GM19324 (cell line): ENCODE results near the gene FGF8.

Experiments
- ATAC-seq: cut with Tn5 transposase; IDR thresholded peaks from one replicate; pipeline ENCODE4 v1.9.1; 2021; ENCODE audit warnings: mild to moderate bottlenecking, moderate library complexity; ENCODE audit not compliant: unreplicated experiment, low FRiP score

FGF8 gene

DNA sequence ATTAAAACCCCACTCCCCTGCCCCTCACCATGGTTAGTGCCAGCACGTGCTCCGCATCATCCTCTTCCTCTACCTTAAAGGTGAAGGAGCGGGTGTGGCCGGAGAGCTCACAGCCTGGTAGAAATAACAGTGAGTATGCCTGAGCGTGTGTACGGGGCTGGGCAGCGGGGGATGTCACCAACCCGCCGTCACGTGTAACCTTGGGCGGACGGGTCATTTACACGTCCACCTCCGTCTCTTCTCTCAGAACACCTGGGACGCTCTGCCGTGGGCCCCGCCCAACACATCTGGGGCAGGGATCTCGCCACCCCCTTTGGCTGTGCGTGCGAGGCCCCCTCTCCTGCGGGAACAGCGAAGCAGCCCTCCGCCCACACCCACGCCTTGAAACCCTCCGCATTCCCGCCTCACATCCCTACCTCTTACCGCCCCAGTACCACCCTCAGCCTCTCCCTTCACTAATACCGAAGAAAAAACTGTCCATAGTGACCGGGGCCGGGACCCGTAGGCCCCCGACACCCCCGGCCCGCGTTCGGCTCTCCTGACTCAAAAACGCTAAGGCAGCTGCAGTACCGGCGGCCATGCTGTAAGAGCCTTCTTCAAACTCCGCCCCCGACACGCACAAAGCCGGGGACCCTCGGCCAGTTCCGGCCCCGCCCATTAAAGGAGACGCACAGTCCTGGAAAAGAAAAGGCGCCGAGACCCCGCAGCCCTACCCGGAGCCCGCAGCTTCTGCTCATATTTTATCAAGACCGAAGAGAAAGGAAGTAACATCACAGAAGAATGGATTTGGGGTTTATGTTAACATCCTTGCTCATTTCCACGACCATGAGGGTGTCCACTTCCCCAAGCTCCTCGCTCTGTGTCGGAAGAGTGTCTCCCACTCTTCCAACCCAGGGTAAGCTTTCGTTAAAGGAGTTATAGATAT lies 7.2 kb upstream of the FGF8 start, which contains the start of gene NPM3:
Gene NPM3, minus strand, starts transcription at position 636 of the 925 bp plus-strand sequence. Its CDS starts 56 bp downstream, at position 580.
- ATAC-seq = peak; percentile 64

DNA sequence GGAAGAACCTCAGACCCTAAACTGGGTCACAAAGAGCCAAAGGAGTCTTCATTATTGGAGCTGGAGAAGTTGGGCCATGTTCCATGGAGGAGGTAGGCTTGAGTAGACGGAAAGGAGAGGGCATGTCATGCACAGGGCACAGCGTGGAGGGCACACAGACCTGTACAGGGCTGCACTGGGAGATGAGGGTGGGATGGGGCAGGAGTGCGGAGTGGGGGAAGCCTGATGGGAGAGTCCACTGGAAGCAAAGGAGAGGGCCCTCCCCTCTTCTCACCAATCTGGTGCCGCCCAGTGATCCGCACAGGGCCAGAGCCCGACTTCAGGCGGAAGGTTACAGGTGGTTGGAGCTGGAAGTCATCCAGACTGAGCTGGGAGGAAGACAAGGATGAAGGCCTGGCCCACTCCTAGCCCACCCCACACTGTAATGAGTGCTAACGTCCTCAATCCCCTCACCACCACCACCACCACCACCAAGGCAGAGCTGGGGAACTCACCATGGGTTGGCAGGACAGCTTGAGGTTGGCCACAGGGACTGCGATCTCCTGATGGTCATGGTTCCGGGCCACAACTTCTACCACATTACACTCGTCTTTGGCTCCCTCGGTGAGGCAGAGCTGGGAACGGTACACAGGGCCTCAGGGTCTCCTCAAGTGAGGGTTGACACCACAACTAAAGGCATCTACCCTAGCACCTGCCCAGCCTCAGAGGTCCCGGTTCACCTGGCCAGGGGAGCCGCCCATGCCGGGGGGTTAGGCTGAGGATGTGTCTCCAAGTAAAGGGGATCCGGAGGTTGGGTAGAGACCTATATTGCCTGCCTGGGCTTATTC lies 6.3 kb upstream of the FGF8 start:
- no peak for ATAC-seq

DNA sequence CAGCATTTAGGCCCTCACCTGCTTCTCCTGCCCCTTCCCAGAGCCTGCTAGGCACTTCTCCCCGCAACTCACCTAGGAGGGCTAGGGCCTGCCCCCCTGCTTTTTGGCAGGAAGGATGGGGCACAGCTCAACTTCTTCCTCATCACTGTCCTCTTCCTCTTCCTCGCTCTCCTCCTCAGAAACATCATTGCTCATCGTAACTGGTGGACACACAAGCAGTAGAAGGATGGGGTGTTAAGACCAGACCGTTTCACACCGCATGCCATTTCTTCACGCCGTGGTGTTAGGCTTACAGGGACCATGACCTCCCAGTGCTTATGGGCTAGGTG lies 5.7 kb upstream of the FGF8 start:
- ATAC-seq = no peak

DNA sequence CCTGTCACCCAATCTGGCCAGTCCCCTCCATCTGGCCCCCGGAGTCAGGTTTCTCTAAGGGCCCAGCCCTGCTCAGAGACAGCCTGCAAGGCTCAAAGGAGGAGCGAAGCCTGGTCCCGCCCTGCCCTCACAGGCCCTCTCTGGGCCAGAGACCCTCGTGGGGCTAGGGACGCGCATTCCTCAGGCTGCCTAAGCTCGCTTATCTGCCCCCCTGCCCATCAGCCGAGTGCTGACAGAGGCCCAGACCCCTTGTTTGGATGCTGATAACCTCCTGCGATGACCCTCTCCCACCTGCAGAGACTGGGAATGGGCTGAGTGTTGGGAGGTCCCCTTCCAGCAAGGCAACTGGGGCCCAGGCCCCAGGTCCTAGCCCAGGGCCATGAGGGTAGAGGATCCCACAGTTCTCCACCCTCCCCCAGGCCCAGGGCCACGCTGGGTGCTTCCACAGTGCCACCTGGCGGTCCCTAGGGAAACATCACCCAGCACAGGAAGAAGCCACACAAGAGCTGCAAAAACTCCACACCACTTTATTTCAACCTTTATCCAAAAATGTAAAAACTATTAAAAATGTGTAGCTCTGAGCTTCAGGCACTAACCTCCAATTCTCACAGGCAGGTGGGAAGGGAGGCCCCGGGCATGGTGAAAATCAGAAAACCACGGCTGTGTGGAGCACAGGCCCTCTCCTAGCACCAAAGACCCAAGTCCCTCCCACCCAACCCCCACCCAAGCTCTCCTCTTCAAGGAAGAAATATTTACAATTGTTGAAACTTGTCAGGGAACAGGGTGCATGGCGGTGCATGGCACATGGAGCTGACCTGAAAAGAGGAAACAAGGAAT lies 5.1 kb upstream of the FGF8 start:
- no peak for ATAC-seq

DNA sequence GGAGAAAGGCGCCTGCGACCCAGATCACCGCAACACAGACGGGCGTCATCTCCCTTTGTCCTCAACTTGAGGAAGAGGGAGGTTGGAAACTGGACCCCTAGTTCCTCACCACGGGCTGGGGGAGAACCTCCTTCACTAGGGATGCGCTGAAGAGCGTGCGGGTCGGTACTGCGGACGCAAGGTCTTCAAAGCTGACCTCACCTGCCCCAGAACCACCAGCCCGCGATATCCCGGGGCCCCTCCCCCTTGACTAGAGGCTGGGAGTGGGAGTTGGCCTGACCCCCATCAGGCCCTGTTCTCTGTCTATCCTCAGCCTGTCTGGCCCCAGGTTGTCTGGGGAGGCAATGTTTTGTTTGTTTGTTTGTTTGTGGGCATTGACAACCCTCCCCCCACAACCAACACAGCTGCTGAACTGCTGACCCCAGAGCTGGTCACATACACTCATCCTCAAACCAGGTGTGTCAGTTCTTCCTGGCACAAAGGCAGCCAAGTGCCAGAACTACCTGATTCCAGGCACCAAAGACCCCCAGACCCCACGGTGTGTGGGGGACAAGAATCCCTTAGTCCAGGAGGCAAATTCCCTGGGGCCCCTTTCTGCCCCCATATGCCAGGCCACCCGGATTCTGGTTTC lies 4.4 kb upstream of the FGF8 start:
- no peak for ATAC-seq

DNA sequence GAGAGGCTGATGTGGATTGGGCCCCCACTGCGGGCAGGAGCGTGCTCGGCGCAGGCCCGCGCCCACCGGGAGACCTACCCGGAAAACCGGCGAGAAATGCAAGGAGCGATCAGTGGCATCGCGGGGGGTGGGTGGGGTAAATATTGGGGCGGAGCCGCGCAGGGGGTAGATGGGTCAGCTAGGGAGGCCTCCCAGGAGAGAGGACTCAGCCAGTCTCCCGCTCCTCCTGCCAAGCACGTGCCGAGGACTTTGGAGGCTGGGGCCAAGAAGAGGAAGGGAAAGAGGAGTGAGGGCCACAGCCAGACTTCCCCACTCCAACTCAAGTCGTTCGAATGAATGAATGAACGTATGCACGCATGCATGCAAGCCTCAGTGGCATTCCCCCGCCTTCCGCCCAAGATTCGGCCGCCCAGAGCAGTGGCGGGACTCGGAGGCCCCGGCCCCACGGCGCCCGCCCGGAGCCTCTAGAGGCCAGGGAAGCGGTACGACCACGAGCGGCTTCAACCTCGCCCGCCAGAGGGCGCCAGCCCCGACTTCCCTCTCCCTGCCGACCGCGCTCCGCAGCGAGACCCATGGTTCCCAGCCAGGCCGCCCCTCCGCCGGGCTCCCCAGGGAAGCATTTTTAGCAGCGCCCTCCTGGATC lies 3.8 kb upstream of the FGF8 start:
- no peak for ATAC-seq

DNA sequence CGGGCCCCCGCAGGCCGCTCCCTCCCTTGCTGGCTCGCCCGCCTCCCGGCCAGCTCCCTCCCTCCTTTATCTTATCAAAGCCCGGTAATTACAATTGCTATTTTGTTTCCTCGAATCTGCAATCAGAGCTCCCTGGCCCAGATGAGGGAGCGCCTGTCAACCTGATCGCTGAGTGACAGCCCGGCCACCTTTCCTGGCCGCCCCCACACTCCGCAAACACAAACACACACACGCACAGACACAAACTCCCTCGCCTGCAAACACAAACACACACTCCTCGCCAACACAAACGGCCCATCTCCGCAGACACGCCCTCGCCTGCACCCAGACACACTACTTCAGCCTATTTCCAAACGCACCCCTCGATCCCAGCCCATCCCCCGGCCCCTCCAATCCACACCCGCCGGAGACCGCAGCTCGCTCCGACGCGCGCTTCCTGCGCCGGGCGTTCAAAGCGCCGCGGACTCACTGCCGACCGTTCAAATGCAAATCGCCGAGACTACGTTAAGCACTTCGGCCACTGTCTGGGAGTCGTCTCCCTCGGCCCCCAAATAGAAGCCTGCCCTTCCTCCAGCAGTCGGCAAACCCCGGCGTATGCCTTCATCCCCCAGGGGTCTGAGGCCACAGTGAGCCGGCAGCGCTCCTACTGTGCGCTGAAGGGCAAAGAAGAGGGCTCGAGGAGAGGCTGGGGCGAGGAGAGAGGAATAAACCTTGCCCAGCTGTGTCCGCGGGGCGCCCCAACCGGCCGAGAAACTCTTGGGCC lies 3.0 kb upstream of the FGF8 start:
- no peak for ATAC-seq

DNA sequence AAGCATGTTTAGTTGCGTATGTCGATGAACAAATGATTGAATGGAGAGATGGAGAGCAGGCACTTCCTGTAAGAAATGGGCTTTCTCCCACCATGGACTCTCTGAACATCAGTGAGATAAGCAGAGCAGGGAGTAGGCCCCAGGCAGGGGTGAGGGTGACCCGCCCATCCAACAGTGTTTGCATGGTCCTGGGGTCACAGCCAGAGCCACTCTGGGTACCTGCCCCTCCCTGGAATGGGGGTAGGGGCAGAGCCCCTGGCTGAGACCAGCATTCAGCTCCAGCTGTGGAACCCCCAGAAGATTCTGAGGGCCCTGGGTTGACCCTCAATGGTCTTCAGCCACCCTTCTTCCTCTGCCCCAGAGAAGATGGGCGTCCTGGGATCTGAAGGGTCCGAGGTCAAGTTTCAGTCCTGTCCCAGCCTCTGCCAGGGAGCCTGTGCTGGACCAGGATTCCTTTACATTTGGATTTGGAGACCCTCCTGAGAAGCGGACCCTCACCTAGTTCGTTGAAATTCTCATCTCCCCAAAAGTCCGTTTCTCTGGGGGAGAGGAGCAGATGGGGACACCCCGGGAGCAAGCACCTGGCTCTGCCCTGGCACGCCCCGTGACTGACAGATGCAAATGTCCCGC lies 2.4 kb upstream of the FGF8 start:
- ATAC-seq = no peak

DNA sequence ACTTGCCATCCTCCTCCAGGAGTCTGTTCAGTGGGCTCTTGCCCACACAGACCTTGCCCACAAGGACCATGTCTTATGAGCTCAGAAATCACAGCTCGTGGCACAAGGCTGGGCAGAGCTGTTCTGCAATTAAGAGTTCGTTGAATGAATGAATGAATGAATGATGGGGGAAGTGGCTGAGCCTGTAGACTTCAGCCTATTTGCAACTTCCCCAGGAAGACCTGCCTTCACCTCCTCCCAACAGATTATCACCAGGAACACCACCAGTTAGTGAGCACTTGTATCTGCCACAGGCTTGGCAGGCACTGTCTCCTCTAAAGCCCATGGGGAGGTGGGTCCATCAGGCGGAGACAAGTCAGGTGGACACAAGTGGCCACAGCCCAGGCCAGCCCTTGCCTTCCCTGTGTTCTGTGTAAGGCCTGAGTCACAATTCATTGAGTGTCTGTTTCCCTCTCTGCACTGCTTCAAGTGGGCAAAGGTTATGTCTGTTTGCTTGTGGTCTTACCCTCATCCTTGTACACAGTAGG lies 1.8 kb upstream of the FGF8 start:
- ATAC-seq = no peak

DNA sequence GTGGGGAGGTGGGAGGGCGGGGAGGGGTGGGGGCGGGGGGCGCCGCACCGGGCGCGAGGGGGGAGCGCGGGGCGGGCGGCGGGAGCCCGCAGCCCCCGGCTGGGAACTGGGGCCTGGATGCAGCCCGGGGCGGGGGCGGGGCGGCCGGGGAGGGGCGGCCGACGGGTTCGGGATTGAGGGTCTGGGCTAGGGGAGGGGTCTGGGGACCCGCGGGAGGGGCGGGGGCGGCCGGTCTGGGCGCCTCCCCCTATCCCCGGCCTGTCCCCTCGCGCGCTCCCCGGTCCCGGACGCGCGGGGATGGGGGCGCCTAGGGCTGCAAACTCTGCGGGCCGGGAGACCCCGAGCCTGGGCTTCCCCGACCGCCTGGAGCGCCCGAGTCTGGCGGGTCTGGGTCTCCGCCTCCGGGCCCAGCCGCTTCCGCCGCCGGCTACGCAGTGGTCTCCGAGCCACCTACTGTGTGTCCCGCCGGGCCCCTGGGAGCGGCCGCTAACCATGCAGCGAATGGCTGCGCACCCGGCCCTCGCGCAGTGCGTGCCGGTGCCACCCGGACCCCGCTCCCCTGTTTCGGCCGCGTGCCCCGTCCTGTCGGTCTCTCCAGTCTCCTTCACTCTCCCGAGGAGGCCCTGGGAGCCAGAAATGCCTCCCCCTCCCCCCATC lies 375 bp upstream of the FGF8 start:
- ATAC-seq = no peak

DNA sequence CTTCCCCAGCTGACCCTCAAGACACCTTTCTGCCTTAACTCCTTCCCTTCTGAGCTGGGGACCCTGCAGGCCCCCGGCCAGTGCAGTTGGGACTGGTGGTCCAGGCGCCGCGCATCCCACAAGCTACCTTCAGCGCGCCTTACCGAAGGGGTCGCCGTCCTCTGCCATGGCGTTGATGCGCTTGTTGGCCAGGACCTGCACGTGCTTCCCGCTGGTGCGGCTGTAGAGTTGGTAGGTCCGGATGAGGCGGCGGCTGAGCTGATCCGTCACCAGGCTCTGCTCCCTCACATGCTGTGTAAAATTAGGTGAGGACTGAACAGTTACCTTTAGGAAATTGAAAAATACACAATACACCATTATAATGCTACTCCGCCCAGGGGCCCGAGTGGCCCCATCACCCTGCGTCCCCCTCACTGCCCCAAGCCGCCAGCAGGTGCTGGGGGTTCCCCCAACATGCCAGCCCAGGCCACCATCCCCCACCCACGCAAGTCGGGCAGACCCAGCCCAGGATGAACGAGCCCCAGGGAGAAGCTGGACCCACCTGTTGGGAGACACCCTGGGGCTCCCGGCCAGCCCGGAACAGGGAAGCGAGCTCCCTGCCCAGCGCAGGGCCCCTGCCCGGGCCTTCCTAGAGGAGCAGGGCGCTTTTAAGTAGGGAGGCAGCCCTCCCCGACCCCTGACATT lies 1.2 kb downstream of the FGF8 start:
- ATAC-seq = no peak

DNA sequence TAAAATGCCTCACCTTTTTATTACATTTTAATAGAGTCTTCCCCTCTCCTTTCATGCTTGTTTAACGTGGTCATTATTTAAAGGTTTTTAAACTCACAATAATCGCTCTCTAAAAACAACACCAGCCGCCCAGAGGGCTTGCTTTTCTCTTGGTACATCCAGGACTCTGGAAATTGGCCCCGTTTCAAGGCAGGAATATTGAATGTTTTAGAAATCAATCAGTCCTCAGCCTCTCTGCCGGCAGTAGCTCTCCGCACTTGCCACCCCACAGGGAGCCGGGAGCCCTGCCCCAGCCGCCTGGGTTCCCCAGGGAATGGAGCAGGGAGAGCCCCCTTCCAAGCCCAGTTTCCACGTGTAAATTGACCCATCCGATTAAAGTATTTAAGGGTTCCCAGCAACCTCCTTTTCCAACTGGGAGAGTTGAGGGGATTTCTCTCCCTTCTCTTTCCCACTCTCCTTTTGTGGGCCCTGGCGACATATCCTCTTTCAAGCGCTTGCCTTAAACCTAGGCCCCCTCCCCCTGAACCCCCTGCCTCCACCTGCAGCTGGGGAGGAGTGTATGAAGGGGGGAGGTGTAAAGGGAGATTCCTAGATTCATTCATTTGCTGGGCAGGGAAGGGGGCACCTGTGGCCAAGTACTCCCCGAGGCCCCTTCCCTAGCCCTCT lies 1.9 kb downstream of the FGF8 start:
- no peak for ATAC-seq

DNA sequence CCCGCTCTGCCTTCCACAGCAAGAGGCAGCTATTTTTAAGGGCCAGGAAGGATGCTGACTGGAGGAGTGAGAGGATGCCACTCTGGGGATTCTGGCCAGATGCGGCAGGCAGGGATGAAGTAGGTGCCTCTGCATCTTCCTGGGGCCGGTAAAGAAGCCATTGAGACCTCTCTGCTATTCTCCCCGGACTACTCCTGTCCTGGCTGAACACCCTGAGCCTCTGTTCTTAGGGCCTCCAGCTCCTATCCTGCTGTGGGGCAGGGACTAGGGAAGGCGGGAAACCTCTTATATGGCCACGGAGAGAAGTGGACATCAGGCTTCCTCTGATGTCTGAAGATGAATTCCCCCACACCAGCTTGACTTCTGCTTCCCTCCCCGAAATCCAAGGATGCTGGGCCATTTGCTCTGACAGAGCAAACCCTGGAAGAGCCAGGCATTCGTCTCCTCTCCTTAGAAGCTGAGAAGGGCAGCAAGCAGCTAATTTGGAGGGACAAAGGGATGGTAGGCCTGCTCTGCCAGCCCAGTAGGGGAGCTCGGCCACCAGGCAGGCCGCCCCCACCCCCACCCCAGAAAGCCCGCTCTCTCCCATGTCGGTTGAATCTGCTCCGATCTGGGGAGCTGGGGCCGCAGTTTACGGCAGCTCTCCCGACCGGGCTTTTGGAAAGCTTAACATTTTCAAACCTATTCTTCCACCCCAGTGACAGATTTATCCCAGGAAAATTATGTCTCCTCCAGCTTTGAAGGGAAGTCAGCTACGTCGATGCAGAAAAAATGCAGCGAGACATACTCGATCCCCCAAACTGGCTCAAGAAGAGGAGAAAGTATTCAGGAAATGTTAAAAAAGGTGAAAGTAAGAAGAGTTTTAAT lies 2.8 kb downstream of the FGF8 start:
- ATAC-seq = no peak

DNA sequence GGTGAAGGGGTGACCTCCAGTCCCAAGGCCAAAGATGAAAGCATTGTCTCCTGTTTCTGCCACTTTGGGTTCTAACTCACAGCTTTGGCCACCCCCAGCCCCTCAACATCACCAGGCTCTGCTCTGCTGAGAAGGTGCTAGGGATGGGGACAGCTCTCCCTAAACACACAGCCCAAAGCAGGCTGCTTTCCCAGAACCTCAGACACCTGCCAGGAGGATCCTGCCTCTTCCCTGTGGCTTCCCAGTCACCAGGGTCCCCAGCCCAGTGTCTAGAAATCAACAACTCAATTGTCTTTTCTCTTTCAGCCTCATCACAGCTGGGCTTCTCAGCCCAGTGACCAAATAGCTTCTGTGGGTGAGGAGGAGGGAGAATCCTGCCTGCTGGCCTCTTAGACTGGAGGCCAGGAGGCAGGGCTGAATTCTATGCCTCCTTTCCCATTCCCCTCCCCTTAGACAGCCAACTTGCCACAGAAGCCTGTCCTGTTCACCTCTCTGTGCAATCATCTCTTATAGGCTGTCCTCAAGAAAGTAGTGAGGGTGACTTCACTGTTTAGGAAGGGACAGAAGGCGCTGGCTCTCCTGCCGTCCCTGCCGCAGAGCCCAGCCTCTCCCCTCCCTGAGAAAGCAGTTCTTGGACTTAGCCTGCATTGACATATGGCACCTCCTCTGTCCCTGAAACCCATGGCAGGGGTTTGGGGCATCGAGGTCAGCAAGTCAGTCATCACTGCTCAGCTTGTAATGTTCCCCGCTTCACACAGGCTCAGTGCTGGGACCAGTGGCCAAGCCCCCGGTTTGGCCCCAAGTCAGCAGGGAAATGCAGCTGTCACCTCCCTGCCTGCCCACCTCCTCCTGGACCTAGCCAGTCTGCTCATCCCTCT lies 3.7 kb downstream of the FGF8 start:
- no peak for ATAC-seq

DNA sequence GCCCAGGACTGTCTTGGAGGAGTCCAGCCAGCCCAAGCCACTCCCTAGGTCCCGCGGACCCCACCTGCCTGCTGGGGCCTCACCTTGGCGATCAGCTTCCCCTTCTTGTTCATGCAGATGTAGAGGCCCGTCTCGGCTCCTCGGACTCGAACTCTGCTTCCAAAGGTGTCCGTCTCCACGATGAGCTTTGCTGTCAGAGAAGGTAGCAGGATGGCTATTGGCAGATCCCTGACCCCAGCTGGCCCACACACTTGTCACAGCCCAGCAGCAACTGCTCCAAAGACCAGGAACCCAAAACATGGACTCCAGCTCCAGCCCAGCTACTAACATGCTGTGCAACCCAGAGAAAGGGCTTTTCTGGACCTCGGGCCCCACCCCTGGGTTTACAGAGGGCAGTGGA lies 4.5 kb downstream of the FGF8 start:
- no peak for ATAC-seq
